HepG2 (cell line): Measurements from ENCODE around the gene TGM3. TPM values are rescaled to one million over a fixed set of nuclear protein-coding genes. Genes with fewer than 3 reads are reported as not detected.

Source experiments
- ATAC-seq: fragments of 200-7000 bp; cut with Tn5 transposase; 3 replicates; pipeline ENCODE4 v1.9.1; 2020; ENCODE audit warnings: mild to moderate bottlenecking, moderate library complexity
- BruUV-seq: library from RNA; stranded (reverse); fragments of 400-500 nt; replicated peaks from 2 replicates; lab custom pipeline; 2021; lab: Mats Ljungman, UMichigan
- CTCF ChIA-PET: fragments of 300-600 bp; formaldehyde crosslinking; extraction: SDS; loops from one replicate; lab custom pipeline; 2021; ENCODE audit warnings: low total read pairs, inconsistent platforms, low intra/inter-chr PET ratio; lab: Yijun Ruan, JAX
- POLR2A ChIA-PET: fragments of 350-600 bp; sonication (Branson Sonifier 250); formaldehyde crosslinking; loops from one replicate; lab custom pipeline; 2020; ENCODE audit warnings: antibody characterized with exemption, inconsistent platforms; lab: Yijun Ruan, JAX
- DNase-seq: peaks from one replicate; pipeline ENCODE4 v3.0.0-alpha.2; 2015; ENCODE audit warnings: low spot score
- FAIRE-seq: peaks from 3 replicates; lab custom pipeline; 2011; peaks lifted over from hg19 to GRCh38; lab: Jason Lieb, UNC
- H2AFZ ChIP-seq: one replicate; pipeline ENCODE4 v1.6.1; 2011; ENCODE audit warnings: low read length, inconsistent platforms
- H3K27ac ChIP-seq: fragments of 300-600 bp; 3 replicates; pipeline ENCODE4 v1.8.0; 2011; ENCODE audit warnings: mixed run types, mild to moderate bottlenecking, mixed read lengths, low read length, inconsistent platforms; ENCODE audit not compliant: insufficient read depth; ENCODE audit errors: extremely low read length
- H3K27me3 ChIP-seq, 2 experiments: fragments of 200-600 bp in 1 of 2; 2 replicates in 1 of 2; 3 replicates in 1 of 2; pipeline versions ENCODE4 v1.6.0 to v1.8.0; 2011; ENCODE audit warnings: low read length in 2 of 2, mild to moderate bottlenecking in 2 of 2, moderate library complexity in 2 of 2, inconsistent platforms in 1 of 2; ENCODE audit not compliant: insufficient read depth in 2 of 2, control insufficient read depth in 1 of 2
- H3K36me3 ChIP-seq, 2 experiments: fragments of 200-600 bp in 1 of 2; replicated peaks in 1 of 2; 2 replicates in 1 of 2; 3 replicates in 1 of 2; pipeline versions ENCODE4 v1.5.1 to v1.8.0; 2011; ENCODE audit warnings: low read length in 2 of 2, inconsistent platforms in 1 of 2; ENCODE audit not compliant: insufficient read depth in 2 of 2, control insufficient read depth in 1 of 2
- H3K4me1 ChIP-seq: 2 replicates; pipeline ENCODE4 v1.5.1; 2012; ENCODE audit warnings: low read length, inconsistent platforms; ENCODE audit not compliant: insufficient read depth
- H3K4me2 ChIP-seq: 2 replicates; pipeline ENCODE4 v1.6.0; 2011; ENCODE audit warnings: low read depth, low read length, inconsistent platforms
- H3K4me3 ChIP-seq, 3 experiments: fragments of 200-600 bp in 1 of 3; sonication (generic), shearing (Covaris generic) in 1 of 3; replicated peaks in 1 of 3; 2 replicates each; pipeline ENCODE4 v1.5.1; 2011 to 2016; ENCODE audit warnings: low read length in 3 of 3, inconsistent platforms in 2 of 3, low read depth in 2 of 3, mild to moderate bottlenecking in 2 of 3, control low read depth in 1 of 3, mixed read lengths in 1 of 3; ENCODE audit not compliant: insufficient read depth in 1 of 3
- H3K79me2 ChIP-seq: one replicate; pipeline ENCODE4 v1.6.1; 2011; ENCODE audit warnings: low read length, inconsistent platforms; ENCODE audit not compliant: insufficient read depth
- H3K9ac ChIP-seq: 2 replicates; pipeline ENCODE4 v1.6.0; 2011; ENCODE audit warnings: mild to moderate bottlenecking, low read depth, low read length, inconsistent platforms; ENCODE audit not compliant: insufficient read depth
- H3K9me3 ChIP-seq: 2 replicates; pipeline ENCODE4 v1.5.1; 2012; ENCODE audit warnings: mild to moderate bottlenecking, low read length
- H4K20me1 ChIP-seq: 2 replicates; pipeline ENCODE4 v1.6.0; 2011; ENCODE audit warnings: inconsistent platforms, mild to moderate bottlenecking, low read length, moderate library complexity; ENCODE audit not compliant: insufficient read depth
- AKAP8 ChIP-seq: sonication (generic); formaldehyde crosslinking; IDR thresholded peaks from 2 replicates; pipeline ENCODE4 v1.5.1; 2020; ENCODE audit warnings: mild to moderate bottlenecking, missing genetic modification reagents
- ASH2L ChIP-seq: fragments of 300-600, 200-600 bp; sonication (generic); IDR thresholded peaks from 2 replicates; pipeline ENCODE4 v1.7.0; 2017; ENCODE audit warnings: low read depth, mild to moderate bottlenecking, moderate library complexity, mixed read lengths, low read length; ENCODE audit not compliant: insufficient read length
- CEBPB ChIP-seq: IDR thresholded peaks from 2 replicates; pipeline ENCODE4 v1.6.1; 2011; ENCODE audit warnings: low read depth, low read length, improper control_type of control experiment, borderline replicate concordance
- HNRNPK ChIP-seq: fragments of 200-400 bp; formaldehyde crosslinking; IDR thresholded peaks from 2 replicates; pipeline ENCODE4 v1.6.1; 2018; ENCODE audit warnings: low read length, low read depth, moderate library complexity, mild to moderate bottlenecking; ENCODE audit not compliant: poor library complexity, severe bottlenecking
- KAT8 ChIP-seq: IDR thresholded peaks from 2 replicates; pipeline ENCODE4 v1.6.1; 2016; ENCODE audit warnings: missing genetic modification reagents, missing compliant biosample characterization
- RBM22 ChIP-seq: fragments of 200-400 bp; formaldehyde crosslinking; optimal IDR thresholded peaks from 2 replicates; pipeline ENCODE3; 2017; ENCODE audit warnings: mild to moderate bottlenecking, low read length, moderate library complexity
- SSRP1 ChIP-seq: IDR thresholded peaks from 2 replicates; pipeline ENCODE4 v1.6.1; 2016; ENCODE audit warnings: control low read depth
- ZC3H4 ChIP-seq: sonication (generic); formaldehyde crosslinking; IDR thresholded peaks from 2 replicates; pipeline ENCODE4 v1.4.0; 2020; ENCODE audit warnings: missing genetic modification reagents, borderline replicate concordance
- ZNF441 ChIP-seq: sonication (generic); formaldehyde crosslinking; IDR thresholded peaks from 2 replicates; pipeline ENCODE4 v1.7.0; 2021; ENCODE audit warnings: missing genetic modification reagents, borderline replicate concordance
- ZNF775 ChIP-seq: sonication (generic); formaldehyde crosslinking; IDR thresholded peaks from 2 replicates; pipeline ENCODE4 v1.4.0; 2020; ENCODE audit warnings: missing genetic modification reagents, mild to moderate bottlenecking, moderate library complexity, borderline replicate concordance
- WGBS: methylation state at CpG from one replicate; pipeline ENCODE4 v1.1.6; 2017; ENCODE audit warnings: low lambda C conversion rate; 5-methylcytosine and 5-hydroxymethylcytosine counted together
- in situ Hi-C: cut with HindIII; loops from 2 replicates; pipeline ENCODE4 v1.10.0; 2017; ENCODE audit warnings: low pct_unique_long_range_greater_than_20kb; ENCODE audit not compliant: extremely low pct_ligation_motif_present
- intact Hi-C: fragments of 100-400 bp; cut with micrococcal nuclease; formaldehyde crosslinking; loops from one replicate; pipeline ENCODE4 v1.10.0; 2022; ENCODE audit not compliant: unreplicated experiment
- polyA plus RNA-seq, 8 experiments: library from polyadenylated mRNA; depleted of rRNA in 3 of 8; stranded (reverse) in 7 of 8; unstranded in 1 of 8; fragments of >200 nt; fragmentation: Illumina TruSeq in 4 of 8; extraction: Trizol in 4 of 8; gene quantifications; 2 replicates each; pipeline versions ENCODE4 v1.2.1 to v1.2.3, GENCODE V29; 2011 to 2016; ENCODE audit warnings: low read depth in 4 of 8, missing spikeins in 1 of 8, mixed read lengths in 1 of 8; ENCODE audit not compliant: insufficient read depth in 1 of 8
- total RNA-seq, 5 experiments: library from RNA; depleted of rRNA; stranded (reverse); fragments of >200 nt; fragmentation: Illumina TruSeq; extraction: Trizol; gene quantifications; 2 replicates each; pipeline ENCODE4 v1.2.3, GENCODE V29; 2016; ENCODE audit warnings: low read depth in 1 of 5
- TF ChIP-seq, protein P1 (sequence below), 2 experiments: sonication (generic) in 1 of 2; formaldehyde crosslinking in 1 of 2; IDR thresholded peaks; 2 replicates each; pipeline versions ENCODE4 v1.5.1 to v1.6.1; 2011 to 2020; ENCODE audit warnings: borderline replicate concordance in 1 of 2, low read depth in 1 of 2, low read length in 1 of 2, mild to moderate bottlenecking in 1 of 2, missing genetic modification reagents in 1 of 2, moderate library complexity in 1 of 2
- TF ChIP-seq, protein P2 (sequence below): sonication (generic); formaldehyde crosslinking; conservative IDR thresholded peaks from 2 replicates; pipeline ENCODE4 v1.4.0; 2020; ENCODE audit warnings: mild to moderate bottlenecking, missing genetic modification reagents, moderate library complexity

Gene TGM3
- total and polyA plus RNA-seq, 2 of the 13 experiments (the other 11 are each of a cell fraction or from before 2014, with no cell fraction given): not detected

GRCh38 chr20:2252419-2252997 lies 43.3 kb upstream of the TGM3 start:
- WGBS: 68% methylated on average over 6 of the region's 6 CpGs
- Histone ChIP-seq H3K9me3 (no peaks in the 10 kb centered on the region), H3K36me3 (no peaks in the 10 kb centered on the region), H3K4me3 (no peak overlapping the region), H3K9ac (no peak overlapping the region), H4K20me1 (no peaks in the 10 kb centered on the region), H2AFZ (no peak overlapping the region), H3K4me1 (no peaks in the 10 kb centered on the region), H3K4me2 (no peak overlapping the region), H3K27ac (no peak overlapping the region), H3K79me2 (no peaks in the 10 kb centered on the region), H3K27me3 (0 out of 5 replicates have a peak, but pooled peaks cover 0 to 4% of the 10 kb centered on the region in 2 experiments)
- BruUV-seq: no TSS peak
- ChIA-PET CTCF (no interaction called here), POLR2A (no interaction called here)
- FAIRE-seq (no peak), DNase-seq (no peak), ATAC-seq (no peak)
- TF ChIP-seq HNRNPK (no peak), CEBPB (peak; percentile 63)
- intact Hi-C loops (no loop called here), in situ Hi-C loops (no loop called here)

- FAIRE-seq (no peak), ATAC-seq (no peak), DNase-seq (no peak)
- intact Hi-C loops (no loop called here), in situ Hi-C loops (no loop called here)
- Histone ChIP-seq H3K9ac (no peak overlapping the region), H3K9me3 (no peaks in the 10 kb centered on the region), H2AFZ (no peak overlapping the region), H3K79me2 (no peaks in the 10 kb centered on the region), H3K27me3 (0 out of 5 replicates have a peak, but pooled peaks cover 0 to 4% of the 10 kb centered on the region in 2 experiments), H4K20me1 (no peaks in the 10 kb centered on the region), H3K4me1 (no peaks in the 10 kb centered on the region), H3K4me2 (no peak overlapping the region), H3K27ac (no peak overlapping the region), H3K36me3 (no peaks in the 10 kb centered on the region), H3K4me3 (no peak overlapping the region)
- ChIA-PET CTCF (no interaction called here), POLR2A (no interaction called here)
- WGBS: 43% methylated on average over 10 of the region's 10 CpGs
- no TSS peak for BruUV-seq
- no peak for TF ChIP-seq ZNF775 (CRISPR knock-in tag)
- TF ChIP-seq, protein P1, sequence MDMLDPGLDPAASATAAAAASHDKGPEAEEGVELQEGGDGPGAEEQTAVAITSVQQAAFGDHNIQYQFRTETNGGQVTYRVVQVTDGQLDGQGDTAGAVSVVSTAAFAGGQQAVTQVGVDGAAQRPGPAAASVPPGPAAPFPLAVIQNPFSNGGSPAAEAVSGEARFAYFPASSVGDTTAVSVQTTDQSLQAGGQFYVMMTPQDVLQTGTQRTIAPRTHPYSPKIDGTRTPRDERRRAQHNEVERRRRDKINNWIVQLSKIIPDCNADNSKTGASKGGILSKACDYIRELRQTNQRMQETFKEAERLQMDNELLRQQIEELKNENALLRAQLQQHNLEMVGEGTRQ (IDR thresholded peaks at IDR 0.05; ENCODE audit: low read depth, low read length): no peak
- TF ChIP-seq, protein P1 (CRISPR knock-in tag; IDR thresholded peaks at IDR 0.05; ENCODE audit: borderline replicate concordance): no peak
- TF ChIP-seq, protein P2, sequence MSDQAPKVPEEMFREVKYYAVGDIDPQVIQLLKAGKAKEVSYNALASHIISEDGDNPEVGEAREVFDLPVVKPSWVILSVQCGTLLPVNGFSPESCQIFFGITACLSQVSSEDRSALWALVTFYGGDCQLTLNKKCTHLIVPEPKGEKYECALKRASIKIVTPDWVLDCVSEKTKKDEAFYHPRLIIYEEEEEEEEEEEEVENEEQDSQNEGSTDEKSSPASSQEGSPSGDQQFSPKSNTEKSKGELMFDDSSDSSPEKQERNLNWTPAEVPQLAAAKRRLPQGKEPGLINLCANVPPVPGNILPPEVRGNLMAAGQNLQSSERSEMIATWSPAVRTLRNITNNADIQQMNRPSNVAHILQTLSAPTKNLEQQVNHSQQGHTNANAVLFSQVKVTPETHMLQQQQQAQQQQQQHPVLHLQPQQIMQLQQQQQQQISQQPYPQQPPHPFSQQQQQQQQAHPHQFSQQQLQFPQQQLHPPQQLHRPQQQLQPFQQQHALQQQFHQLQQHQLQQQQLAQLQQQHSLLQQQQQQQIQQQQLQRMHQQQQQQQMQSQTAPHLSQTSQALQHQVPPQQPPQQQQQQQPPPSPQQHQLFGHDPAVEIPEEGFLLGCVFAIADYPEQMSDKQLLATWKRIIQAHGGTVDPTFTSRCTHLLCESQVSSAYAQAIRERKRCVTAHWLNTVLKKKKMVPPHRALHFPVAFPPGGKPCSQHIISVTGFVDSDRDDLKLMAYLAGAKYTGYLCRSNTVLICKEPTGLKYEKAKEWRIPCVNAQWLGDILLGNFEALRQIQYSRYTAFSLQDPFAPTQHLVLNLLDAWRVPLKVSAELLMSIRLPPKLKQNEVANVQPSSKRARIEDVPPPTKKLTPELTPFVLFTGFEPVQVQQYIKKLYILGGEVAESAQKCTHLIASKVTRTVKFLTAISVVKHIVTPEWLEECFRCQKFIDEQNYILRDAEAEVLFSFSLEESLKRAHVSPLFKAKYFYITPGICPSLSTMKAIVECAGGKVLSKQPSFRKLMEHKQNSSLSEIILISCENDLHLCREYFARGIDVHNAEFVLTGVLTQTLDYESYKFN (CRISPR knock-in tag): no peak
- TF ChIP-seq ASH2L: no peak
- TF ChIP-seq ZC3H4 (CRISPR knock-in tag): no peak
- no peak for TF ChIP-seq AKAP8 (CRISPR knock-in tag)
- no peak for TF ChIP-seq RBM22
- TF ChIP-seq ZNF441 (CRISPR knock-in tag): no peak
- TF ChIP-seq KAT8 (CRISPR knock-in tag): no peak
- TF ChIP-seq SSRP1 (CRISPR knock-in tag): no peak
Observed at GRCh38 chr20:2253256-2253655, 42.5 kb upstream of the TGM3 start.
